Transverse colon (tissue), 4 donors: ENCODE results near the gene MYO15B.

Experiments used
- EP300 ChIP-seq: sonication (generic); formaldehyde crosslinking; IDR thresholded peaks from one replicate; pipeline ENCODE4 v1.6.1; 2017; ENCODE audit warnings: antibody characterized with exemption, low read depth
- POLR2A ChIP-seq: fragments of 450-650 bp; IDR thresholded peaks from one replicate; pipeline ENCODE4 v1.6.1; 2016; ENCODE audit warnings: antibody characterized with exemption, mild to moderate bottlenecking, moderate library complexity
- POLR2AphosphoS5 ChIP-seq, 3 donors: sonication (generic); formaldehyde crosslinking; IDR thresholded peaks; one replicate each; pipeline ENCODE4 v1.6.1; 2016; ENCODE audit warnings: antibody characterized with exemption in 3 of 3
- TF ChIP-seq, protein P1 (sequence below), 5 experiments: fragments of 200-600 bp in 3 of 5; fragments of 450-650 bp in 2 of 5; sonication (generic) in 3 of 5; IDR thresholded peaks; 1 replicate in 2 of 5; 2 replicates in 3 of 5; pipeline ENCODE4 v1.5.1; 2016 to 2017; ENCODE audit warnings: antibody characterized with exemption in 5 of 5, inconsistent platforms in 3 of 5, mild to moderate bottlenecking in 2 of 5, moderate library complexity in 1 of 5

DNA sequence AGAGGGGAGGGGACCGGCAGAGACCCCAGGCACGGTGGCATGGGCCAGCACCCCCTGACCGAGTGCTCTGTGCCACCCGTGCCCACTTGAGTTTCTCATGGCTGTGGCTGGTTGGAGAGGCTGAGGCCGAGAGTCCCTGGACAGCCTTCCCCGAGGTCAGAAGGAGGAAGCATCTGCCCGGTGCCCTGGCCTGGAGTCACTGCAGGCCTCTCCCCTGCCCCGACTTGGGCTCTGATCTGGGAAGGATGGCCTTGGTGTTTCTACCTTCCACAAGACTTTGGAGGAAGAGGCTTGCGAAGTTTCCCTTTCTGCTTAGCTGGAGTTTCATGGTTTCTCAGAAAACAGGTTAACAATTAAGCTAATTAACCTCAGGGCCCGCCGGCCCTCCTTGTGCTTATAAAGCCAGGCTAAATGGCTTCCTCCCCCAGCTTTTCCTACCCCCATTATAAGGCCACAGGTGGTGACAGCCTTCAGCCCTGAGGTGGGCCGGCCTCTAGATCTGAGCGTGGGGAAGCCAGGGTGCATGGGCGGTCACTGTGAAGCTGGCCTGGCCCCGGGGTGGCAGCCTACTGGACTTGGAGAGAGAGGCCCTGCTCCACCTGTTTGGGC, 44.8 kb upstream of the MYO15B start:
- TF ChIP-seq, protein P1, sequence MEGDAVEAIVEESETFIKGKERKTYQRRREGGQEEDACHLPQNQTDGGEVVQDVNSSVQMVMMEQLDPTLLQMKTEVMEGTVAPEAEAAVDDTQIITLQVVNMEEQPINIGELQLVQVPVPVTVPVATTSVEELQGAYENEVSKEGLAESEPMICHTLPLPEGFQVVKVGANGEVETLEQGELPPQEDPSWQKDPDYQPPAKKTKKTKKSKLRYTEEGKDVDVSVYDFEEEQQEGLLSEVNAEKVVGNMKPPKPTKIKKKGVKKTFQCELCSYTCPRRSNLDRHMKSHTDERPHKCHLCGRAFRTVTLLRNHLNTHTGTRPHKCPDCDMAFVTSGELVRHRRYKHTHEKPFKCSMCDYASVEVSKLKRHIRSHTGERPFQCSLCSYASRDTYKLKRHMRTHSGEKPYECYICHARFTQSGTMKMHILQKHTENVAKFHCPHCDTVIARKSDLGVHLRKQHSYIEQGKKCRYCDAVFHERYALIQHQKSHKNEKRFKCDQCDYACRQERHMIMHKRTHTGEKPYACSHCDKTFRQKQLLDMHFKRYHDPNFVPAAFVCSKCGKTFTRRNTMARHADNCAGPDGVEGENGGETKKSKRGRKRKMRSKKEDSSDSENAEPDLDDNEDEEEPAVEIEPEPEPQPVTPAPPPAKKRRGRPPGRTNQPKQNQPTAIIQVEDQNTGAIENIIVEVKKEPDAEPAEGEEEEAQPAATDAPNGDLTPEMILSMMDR (IDR thresholded peaks at IDR 0.05): no peak
- TF ChIP-seq POLR2A (no peak), POLR2AphosphoS5 (IDR thresholded peaks at IDR 0.05) (no peak), EP300 (no peak)
